Measurements from ENCODE around the gene SLC9A8. TPM values are rescaled to one million over a fixed set of nuclear protein-coding genes. Genes with fewer than 3 reads are reported as not detected.

Gene SLC9A8
- total and polyA plus RNA-seq, 9 donors = 4.0 to 6.3 (median 5.4) TPM

DNA sequence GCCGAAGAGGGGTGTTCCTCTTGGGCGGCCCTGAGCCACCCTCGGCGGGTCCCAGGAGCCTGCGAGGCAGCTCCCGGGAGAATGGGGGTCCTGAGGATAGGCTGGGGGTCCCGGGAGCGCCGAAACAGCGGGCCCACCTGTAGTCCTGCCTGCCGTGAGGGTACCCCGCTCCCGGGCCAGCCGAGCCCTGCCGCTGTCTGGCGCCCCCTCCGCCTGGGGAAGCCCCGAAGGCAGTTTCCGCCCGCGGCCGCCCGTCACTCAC lies 102.4 kb downstream of the SLC9A8 start:
- Histone ChIP-seq H3K27me3 (ENCODE audit: control insufficient read depth, insufficient read depth, low read length) (peaks cover under 1% of the 10 kb centered on the region), H3K4me1 (ENCODE audit: control insufficient read depth, insufficient read depth, low read length) (peaks cover 28% of the 10 kb centered on the region), H3K9me3 (replicated peaks; ENCODE audit: control insufficient read depth, low read depth, low read length) (no peaks in the 10 kb centered on the region), H3K27ac (ENCODE audit: low read length) (peak overlapping the region; percentile 97), H3K4me3 (ENCODE audit: low read length) (peak overlapping the region; percentile 73), H3K36me3 (ENCODE audit: control insufficient read depth, insufficient read depth, low read length) (peaks cover 5% of the 10 kb centered on the region)
- WGBS (ENCODE audit: insufficient coverage) = under 1% methylated on average over 23 of the region's 23 CpGs
- DNase-seq = no peak

- DNase-seq = peak; percentile 98
- H3K36me3 ChIP-seq (ENCODE audit: control insufficient read depth, insufficient read depth, low read length) = peaks cover 3% of the 10 kb centered on the region
- H3K27me3 ChIP-seq (ENCODE audit: control insufficient read depth, insufficient read depth, low read length) = peaks cover 3% of the 10 kb centered on the region
- peak within 1 kb of the TSS; percentile 97 for H3K27ac ChIP-seq (ENCODE audit: low read length)
- H3K4me1 ChIP-seq (ENCODE audit: control insufficient read depth, insufficient read depth, low read length) = peaks cover 23% of the 10 kb centered on the region
- under 1% methylated on average over 63 of the region's 69 CpGs for WGBS (ENCODE audit: insufficient coverage)
- peak within 1 kb of the TSS; percentile 73 for H3K4me3 ChIP-seq (ENCODE audit: low read length)
- no peaks in the 10 kb centered on the region for H3K9me3 ChIP-seq (replicated peaks; ENCODE audit: control insufficient read depth, low read depth, low read length)
Observed at GRCh38 chr20:49915380-49916145, 102.9 kb downstream of the SLC9A8 start, which contains the start of gene SPATA2. TSS of gene SPATA2 (minus strand) at chr20:49915529. CDS start at chr20:49908490, 7,039 bp downstream.

DNA sequence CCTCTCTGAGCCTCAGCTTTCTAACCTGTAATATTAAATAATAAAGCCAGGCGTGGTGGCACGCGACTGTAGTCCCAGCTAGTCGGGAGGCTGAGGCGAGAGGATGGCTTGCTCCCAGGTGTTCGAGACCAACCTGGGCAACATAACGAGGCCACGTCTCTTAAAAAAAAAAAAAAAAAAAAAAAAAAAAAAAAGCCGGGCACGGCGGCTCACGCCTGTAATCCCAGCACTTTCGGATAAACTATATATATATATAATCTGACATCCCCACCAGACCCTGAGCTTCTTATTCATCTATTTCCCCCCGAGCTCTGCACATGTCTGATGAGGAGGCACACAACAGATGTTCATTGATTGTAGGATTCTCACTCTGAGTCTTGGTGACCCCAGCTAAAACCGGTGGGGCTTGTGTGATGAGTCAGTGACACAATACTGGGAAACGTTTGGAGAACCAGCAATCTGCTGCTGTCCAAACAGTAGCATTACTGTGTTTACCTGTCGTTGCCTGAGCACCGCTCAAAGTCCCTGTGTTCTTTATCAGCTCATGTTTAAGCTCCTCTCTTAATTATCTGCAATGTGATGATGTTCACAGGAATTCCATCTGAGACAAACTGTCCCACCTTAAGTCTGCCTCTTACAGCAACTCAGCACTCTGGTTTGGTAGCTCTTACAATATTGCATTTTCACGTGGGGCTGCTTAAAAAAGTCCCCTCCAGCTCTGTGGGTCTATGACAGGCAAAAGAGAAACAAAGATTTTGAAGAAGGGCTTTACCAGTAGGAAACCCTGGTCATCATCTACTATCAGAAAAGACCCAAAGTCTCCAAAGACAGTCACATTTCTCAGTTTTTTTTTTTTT lies 103.7 kb downstream of the SLC9A8 start:
- DNase-seq = no peak

GRCh38 chr20:49918446-49918845 lies 105.8 kb downstream of the SLC9A8 start:
- no peaks in the 10 kb centered on the region for H3K36me3 ChIP-seq (ENCODE audit: control insufficient read depth, insufficient read depth, low read length)
- H3K27me3 ChIP-seq (ENCODE audit: control insufficient read depth, insufficient read depth, low read length) = peaks cover 4% of the 10 kb centered on the region
- WGBS (ENCODE audit: insufficient coverage) = no CpG with 5 or more reads among the region's 3 CpGs
- DNase-seq = no peak
- no peak overlapping the region for H3K4me3 ChIP-seq (ENCODE audit: low read length)
- H3K27ac ChIP-seq (ENCODE audit: low read length) = no peak overlapping the region
- H3K4me1 ChIP-seq (ENCODE audit: control insufficient read depth, insufficient read depth, low read length) = peaks cover 18% of the 10 kb centered on the region
- H3K9me3 ChIP-seq (replicated peaks; ENCODE audit: control insufficient read depth, low read depth, low read length) = no peaks in the 10 kb centered on the region

More for the DNA sequence above, 103.7 kb downstream of the SLC9A8 start:
- Histone ChIP-seq H3K27ac (ENCODE audit: low read length) (peak overlapping the region; percentile 97), H3K9me3 (replicated peaks; ENCODE audit: control insufficient read depth, low read depth, low read length) (no peaks in the 10 kb centered on the region), H3K27me3 (ENCODE audit: control insufficient read depth, insufficient read depth, low read length) (peaks cover 4% of the 10 kb centered on the region), H3K36me3 (ENCODE audit: control insufficient read depth, insufficient read depth, low read length) (peaks cover 3% of the 10 kb centered on the region), H3K4me1 (ENCODE audit: control insufficient read depth, insufficient read depth, low read length) (peaks cover 19% of the 10 kb centered on the region), H3K4me3 (ENCODE audit: low read length) (peak overlapping the region; percentile 73)
- WGBS (ENCODE audit: insufficient coverage) = 44% methylated on average over 4 of the region's 19 CpGs

GRCh38 chr20:49919009-49919408 lies 106.4 kb downstream of the SLC9A8 start:
- 53% methylated on average over 2 of the region's 7 CpGs for WGBS (ENCODE audit: insufficient coverage)
- H3K36me3 ChIP-seq (ENCODE audit: control insufficient read depth, insufficient read depth, low read length) = no peaks in the 10 kb centered on the region
- H3K9me3 ChIP-seq (replicated peaks; ENCODE audit: control insufficient read depth, low read depth, low read length) = no peaks in the 10 kb centered on the region

GRCh38 chr20:49919461-49919860 lies 106.8 kb downstream of the SLC9A8 start:
- Histone ChIP-seq H3K27me3 (ENCODE audit: control insufficient read depth, insufficient read depth, low read length) (peaks cover 4% of the 10 kb centered on the region), H3K4me3 (ENCODE audit: low read length) (no peak overlapping the region), H3K4me1 (ENCODE audit: control insufficient read depth, insufficient read depth, low read length) (peaks cover 8% of the 10 kb centered on the region), H3K9me3 (replicated peaks; ENCODE audit: control insufficient read depth, low read depth, low read length) (no peaks in the 10 kb centered on the region), H3K27ac (ENCODE audit: low read length) (no peak overlapping the region), H3K36me3 (ENCODE audit: control insufficient read depth, insufficient read depth, low read length) (no peaks in the 10 kb centered on the region)
- no CpG with 5 or more reads among the region's 2 CpGs for WGBS (ENCODE audit: insufficient coverage)
- no peak for DNase-seq

More at GRCh38 chr20:49919009-49919408, 106.4 kb downstream of the SLC9A8 start:
- H3K4me3 ChIP-seq (ENCODE audit: low read length) = no peak overlapping the region
- peaks cover 4% of the 10 kb centered on the region for H3K27me3 ChIP-seq (ENCODE audit: control insufficient read depth, insufficient read depth, low read length)
- H3K4me1 ChIP-seq (ENCODE audit: control insufficient read depth, insufficient read depth, low read length) = peaks cover 12% of the 10 kb centered on the region
- DNase-seq = no peak
- no peak overlapping the region for H3K27ac ChIP-seq (ENCODE audit: low read length)

GRCh38 chr20:49924247-49924646 lies 111.6 kb downstream of the SLC9A8 start:
- DNase-seq = no peak
- Histone ChIP-seq H3K4me1 (ENCODE audit: control insufficient read depth, insufficient read depth, low read length) (no peaks in the 10 kb centered on the region), H3K27ac (ENCODE audit: low read length) (no peak overlapping the region), H3K36me3 (ENCODE audit: control insufficient read depth, insufficient read depth, low read length) (no peaks in the 10 kb centered on the region), H3K9me3 (replicated peaks; ENCODE audit: control insufficient read depth, low read depth, low read length) (no peaks in the 10 kb centered on the region), H3K4me3 (ENCODE audit: low read length) (no peak overlapping the region), H3K27me3 (ENCODE audit: control insufficient read depth, insufficient read depth, low read length) (peaks cover 4% of the 10 kb centered on the region)
- WGBS (ENCODE audit: insufficient coverage) = 80% methylated on average over 4 of the region's 4 CpGs

DNA sequence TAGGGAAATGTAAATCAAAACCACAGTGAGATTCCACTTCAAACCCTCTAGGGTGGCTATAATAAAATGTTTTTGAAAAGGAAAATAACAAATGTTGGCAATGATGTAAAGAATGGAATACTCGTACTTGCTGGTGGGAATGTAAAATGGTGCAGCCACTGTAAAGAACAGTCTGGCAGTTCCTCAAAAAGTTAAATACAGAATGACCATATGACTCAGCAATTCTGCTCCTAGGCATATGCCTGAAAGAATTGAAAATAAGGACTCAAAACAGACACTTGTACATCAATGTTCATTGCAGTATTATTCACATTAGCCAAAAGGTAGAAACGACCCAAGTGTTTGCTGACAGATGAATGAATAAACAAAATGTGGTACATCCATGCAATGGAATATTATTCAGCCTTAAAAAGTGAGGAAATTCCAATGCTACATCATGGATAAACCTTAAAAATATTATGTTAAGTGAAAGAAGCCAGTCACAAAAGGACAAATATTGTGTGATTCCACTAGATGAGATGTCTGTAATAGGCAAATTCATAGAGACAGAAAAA lies 113.3 kb downstream of the SLC9A8 start:
- H3K27ac ChIP-seq (ENCODE audit: low read length) = no peak overlapping the region
- H3K9me3 ChIP-seq (replicated peaks; ENCODE audit: control insufficient read depth, low read depth, low read length) = no peaks in the 10 kb centered on the region
- no peaks in the 10 kb centered on the region for H3K36me3 ChIP-seq (ENCODE audit: control insufficient read depth, insufficient read depth, low read length)
- no CpG with 5 or more reads among the region's 2 CpGs for WGBS (ENCODE audit: insufficient coverage)
- no peaks in the 10 kb centered on the region for H3K27me3 ChIP-seq (ENCODE audit: control insufficient read depth, insufficient read depth, low read length)
- DNase-seq = no peak
- H3K4me1 ChIP-seq (ENCODE audit: control insufficient read depth, insufficient read depth, low read length) = no peaks in the 10 kb centered on the region
- no peak overlapping the region for H3K4me3 ChIP-seq (ENCODE audit: low read length)

DNA sequence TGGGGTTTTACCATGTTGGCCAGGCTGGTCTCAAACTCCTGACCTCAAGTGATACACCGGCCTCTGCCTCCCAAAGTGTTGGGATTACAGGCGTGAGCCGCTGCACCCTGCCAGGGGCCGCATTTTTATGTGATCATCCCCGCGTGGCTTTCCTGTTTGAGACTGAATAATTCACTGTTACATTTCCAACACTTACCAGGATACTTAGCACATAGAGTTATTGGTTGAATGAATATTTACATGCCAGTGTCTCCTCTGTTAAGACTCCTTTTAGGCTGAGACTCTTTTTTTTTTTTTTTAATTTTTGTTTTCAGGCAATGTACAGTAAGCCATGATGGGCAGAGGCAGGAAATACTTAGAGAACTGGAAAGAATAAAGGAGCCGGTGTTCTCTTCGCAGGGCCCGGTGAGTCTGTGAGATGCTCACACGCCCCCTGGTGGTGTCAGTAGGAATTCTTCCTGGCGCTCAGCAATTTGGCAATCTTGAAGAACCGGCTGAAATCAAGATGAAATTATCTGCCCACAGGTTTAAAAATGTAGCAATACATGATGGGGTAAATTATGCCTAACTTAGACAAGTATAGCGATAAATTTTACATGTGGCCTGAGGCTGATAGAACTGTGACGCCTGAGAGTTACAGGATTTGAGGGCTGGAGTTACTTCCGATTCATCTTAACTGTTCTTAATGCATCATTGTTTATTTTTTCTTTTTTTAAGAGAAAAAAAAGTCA lies 115.9 kb downstream of the SLC9A8 start:
- Histone ChIP-seq H3K36me3 (ENCODE audit: control insufficient read depth, insufficient read depth, low read length) (no peaks in the 10 kb centered on the region), H3K4me1 (ENCODE audit: control insufficient read depth, insufficient read depth, low read length) (no peaks in the 10 kb centered on the region), H3K9me3 (replicated peaks; ENCODE audit: control insufficient read depth, low read depth, low read length) (no peaks in the 10 kb centered on the region), H3K4me3 (ENCODE audit: low read length) (no peak overlapping the region), H3K27ac (ENCODE audit: low read length) (no peak overlapping the region), H3K27me3 (ENCODE audit: control insufficient read depth, insufficient read depth, low read length) (no peaks in the 10 kb centered on the region)
- WGBS (ENCODE audit: insufficient coverage) = 0% methylated on average over 4 of the region's 15 CpGs
- DNase-seq = peak; percentile 88

GRCh38 chr20:49929142-49929494 lies 116.5 kb downstream of the SLC9A8 start:
- no CpG with 5 or more reads among the region's 4 CpGs for WGBS (ENCODE audit: insufficient coverage)
- Histone ChIP-seq H3K36me3 (ENCODE audit: control insufficient read depth, insufficient read depth, low read length) (no peaks in the 10 kb centered on the region), H3K4me1 (ENCODE audit: control insufficient read depth, insufficient read depth, low read length) (no peaks in the 10 kb centered on the region), H3K9me3 (replicated peaks; ENCODE audit: control insufficient read depth, low read depth, low read length) (no peaks in the 10 kb centered on the region), H3K4me3 (ENCODE audit: low read length) (no peak overlapping the region), H3K27me3 (ENCODE audit: control insufficient read depth, insufficient read depth, low read length) (no peaks in the 10 kb centered on the region), H3K27ac (ENCODE audit: low read length) (no peak overlapping the region)
- DNase-seq = no peak

Measured in muscle of leg (tissue), 11 donors.